ENCODE measurements around the gene TNIP2. TPM values are rescaled to one million over a fixed set of nuclear protein-coding genes. Genes with fewer than 3 reads are reported as not detected.
A peak's percentile ranks its signal among the peaks of the same experiment; 100 is the strongest.

Gene TNIP2
- total and polyA plus RNA-seq, 2 of the 13 experiments (the other 11 are each of a cell fraction or from before 2014, with no cell fraction given): 25.6 to 38.0 TPM

DNA sequence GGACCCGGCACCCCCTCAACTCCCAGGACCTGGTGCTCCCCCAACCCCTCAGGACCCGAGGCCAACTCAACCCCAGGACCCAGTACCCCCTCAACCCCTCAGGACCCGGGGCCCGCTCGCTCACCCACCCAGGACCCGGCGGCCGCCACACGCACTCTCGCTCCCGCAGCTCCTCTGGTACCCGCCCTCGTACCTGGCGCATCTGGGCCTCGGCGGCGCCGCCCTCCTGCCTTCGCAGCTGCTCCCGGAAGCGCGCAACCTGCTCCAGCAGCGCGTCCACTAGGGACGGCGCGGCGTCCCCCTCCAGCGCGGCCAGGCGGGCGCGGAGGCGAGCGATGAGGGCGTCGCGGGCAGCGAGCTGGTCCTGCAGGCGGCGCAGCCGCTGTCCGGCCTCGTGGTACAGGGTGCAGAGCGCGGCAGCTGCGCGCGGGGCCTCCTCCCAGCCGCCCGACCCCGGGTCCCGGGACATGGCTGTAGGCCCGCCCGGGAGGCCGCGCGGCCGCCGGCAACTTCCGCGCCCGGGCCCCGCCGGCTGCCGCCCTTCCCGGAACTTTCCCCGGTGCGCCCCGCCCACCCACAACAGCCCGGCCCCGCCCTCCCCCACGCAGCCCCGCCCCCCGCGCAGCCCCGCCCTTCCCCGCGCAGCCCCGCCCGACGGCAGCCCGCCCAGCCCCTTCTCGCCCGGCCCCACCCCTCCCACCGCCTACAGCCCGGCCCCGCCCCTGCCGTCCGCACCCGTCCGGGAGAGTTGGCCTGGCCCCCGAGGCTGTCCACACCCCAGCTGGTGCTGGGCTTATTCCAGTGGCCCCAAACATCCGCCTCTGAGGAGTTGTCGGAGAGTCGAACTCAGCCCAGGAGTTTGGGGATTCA lies at the start of gene TNIP2 (continued):
- TF ChIP-seq, protein P1, sequence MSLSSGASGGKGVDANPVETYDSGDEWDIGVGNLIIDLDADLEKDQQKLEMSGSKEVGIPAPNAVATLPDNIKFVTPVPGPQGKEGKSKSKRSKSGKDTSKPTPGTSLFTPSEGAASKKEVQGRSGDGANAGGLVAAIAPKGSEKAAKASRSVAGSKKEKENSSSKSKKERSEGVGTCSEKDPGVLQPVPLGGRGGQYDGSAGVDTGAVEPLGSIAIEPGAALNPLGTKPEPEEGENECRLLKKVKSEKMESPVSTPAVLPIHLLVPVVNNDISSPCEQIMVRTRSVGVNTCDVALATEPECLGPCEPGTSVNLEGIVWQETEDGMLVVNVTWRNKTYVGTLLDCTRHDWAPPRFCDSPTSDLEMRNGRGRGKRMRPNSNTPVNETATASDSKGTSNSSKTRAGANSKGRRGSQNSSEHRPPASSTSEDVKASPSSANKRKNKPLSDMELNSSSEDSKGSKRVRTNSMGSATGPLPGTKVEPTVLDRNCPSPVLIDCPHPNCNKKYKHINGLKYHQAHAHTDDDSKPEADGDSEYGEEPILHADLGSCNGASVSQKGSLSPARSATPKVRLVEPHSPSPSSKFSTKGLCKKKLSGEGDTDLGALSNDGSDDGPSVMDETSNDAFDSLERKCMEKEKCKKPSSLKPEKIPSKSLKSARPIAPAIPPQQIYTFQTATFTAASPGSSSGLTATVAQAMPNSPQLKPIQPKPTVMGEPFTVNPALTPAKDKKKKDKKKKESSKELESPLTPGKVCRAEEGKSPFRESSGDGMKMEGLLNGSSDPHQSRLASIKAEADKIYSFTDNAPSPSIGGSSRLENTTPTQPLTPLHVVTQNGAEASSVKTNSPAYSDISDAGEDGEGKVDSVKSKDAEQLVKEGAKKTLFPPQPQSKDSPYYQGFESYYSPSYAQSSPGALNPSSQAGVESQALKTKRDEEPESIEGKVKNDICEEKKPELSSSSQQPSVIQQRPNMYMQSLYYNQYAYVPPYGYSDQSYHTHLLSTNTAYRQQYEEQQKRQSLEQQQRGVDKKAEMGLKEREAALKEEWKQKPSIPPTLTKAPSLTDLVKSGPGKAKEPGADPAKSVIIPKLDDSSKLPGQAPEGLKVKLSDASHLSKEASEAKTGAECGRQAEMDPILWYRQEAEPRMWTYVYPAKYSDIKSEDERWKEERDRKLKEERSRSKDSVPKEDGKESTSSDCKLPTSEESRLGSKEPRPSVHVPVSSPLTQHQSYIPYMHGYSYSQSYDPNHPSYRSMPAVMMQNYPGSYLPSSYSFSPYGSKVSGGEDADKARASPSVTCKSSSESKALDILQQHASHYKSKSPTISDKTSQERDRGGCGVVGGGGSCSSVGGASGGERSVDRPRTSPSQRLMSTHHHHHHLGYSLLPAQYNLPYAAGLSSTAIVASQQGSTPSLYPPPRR (CRISPR knock-in tag; IDR thresholded peaks at IDR 0.05; ENCODE audit: borderline replicate concordance): 0 out of 2 replicates have a peak, but pooled peaks have one; percentile 33
- 0 out of 2 replicates have a peak, but pooled peaks have one; percentile 30 for TF ChIP-seq ZNF253 (CRISPR knock-in tag; IDR thresholded peaks at IDR 0.05; ENCODE audit: borderline replicate concordance)
- TF ChIP-seq ZBTB20 (CRISPR knock-in tag; IDR thresholded peaks at IDR 0.05; ENCODE audit: borderline replicate concordance, low read depth): no peak
- TF ChIP-seq, protein P2, sequence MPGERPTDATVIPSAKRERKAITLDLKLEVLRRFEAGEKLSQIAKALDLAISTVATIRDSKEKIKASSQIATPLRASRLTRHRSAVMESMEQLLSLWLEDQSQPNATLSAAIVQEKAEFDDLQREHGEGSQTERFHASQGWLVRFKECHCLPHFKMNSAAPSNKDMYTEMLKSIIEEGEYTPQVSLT (CRISPR knock-in tag; IDR thresholded peaks at IDR 0.05; ENCODE audit: borderline replicate concordance, low read depth): no peak
- TF ChIP-seq MZF1 (CRISPR knock-in tag; IDR thresholded peaks at IDR 0.05; ENCODE audit: borderline replicate concordance): no peak
- TF ChIP-seq, protein P3, sequence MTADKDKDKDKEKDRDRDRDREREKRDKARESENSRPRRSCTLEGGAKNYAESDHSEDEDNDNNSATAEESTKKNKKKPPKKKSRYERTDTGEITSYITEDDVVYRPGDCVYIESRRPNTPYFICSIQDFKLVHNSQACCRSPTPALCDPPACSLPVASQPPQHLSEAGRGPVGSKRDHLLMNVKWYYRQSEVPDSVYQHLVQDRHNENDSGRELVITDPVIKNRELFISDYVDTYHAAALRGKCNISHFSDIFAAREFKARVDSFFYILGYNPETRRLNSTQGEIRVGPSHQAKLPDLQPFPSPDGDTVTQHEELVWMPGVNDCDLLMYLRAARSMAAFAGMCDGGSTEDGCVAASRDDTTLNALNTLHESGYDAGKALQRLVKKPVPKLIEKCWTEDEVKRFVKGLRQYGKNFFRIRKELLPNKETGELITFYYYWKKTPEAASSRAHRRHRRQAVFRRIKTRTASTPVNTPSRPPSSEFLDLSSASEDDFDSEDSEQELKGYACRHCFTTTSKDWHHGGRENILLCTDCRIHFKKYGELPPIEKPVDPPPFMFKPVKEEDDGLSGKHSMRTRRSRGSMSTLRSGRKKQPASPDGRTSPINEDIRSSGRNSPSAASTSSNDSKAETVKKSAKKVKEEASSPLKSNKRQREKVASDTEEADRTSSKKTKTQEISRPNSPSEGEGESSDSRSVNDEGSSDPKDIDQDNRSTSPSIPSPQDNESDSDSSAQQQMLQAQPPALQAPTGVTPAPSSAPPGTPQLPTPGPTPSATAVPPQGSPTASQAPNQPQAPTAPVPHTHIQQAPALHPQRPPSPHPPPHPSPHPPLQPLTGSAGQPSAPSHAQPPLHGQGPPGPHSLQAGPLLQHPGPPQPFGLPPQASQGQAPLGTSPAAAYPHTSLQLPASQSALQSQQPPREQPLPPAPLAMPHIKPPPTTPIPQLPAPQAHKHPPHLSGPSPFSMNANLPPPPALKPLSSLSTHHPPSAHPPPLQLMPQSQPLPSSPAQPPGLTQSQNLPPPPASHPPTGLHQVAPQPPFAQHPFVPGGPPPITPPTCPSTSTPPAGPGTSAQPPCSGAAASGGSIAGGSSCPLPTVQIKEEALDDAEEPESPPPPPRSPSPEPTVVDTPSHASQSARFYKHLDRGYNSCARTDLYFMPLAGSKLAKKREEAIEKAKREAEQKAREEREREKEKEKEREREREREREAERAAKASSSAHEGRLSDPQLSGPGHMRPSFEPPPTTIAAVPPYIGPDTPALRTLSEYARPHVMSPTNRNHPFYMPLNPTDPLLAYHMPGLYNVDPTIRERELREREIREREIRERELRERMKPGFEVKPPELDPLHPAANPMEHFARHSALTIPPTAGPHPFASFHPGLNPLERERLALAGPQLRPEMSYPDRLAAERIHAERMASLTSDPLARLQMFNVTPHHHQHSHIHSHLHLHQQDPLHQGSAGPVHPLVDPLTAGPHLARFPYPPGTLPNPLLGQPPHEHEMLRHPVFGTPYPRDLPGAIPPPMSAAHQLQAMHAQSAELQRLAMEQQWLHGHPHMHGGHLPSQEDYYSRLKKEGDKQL (CRISPR knock-in tag; IDR thresholded peaks at IDR 0.05; ENCODE audit: low read depth): no peak
- TF ChIP-seq, protein P4, sequence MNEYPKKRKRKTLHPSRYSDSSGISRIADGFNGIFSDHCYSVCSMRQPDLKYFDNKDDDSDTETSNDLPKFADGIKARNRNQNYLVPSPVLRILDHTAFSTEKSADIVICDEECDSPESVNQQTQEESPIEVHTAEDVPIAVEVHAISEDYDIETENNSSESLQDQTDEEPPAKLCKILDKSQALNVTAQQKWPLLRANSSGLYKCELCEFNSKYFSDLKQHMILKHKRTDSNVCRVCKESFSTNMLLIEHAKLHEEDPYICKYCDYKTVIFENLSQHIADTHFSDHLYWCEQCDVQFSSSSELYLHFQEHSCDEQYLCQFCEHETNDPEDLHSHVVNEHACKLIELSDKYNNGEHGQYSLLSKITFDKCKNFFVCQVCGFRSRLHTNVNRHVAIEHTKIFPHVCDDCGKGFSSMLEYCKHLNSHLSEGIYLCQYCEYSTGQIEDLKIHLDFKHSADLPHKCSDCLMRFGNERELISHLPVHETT (CRISPR knock-in tag; conservative IDR thresholded peaks at IDR 0.05): peak; percentile 78
- TF ChIP-seq, protein P5, sequence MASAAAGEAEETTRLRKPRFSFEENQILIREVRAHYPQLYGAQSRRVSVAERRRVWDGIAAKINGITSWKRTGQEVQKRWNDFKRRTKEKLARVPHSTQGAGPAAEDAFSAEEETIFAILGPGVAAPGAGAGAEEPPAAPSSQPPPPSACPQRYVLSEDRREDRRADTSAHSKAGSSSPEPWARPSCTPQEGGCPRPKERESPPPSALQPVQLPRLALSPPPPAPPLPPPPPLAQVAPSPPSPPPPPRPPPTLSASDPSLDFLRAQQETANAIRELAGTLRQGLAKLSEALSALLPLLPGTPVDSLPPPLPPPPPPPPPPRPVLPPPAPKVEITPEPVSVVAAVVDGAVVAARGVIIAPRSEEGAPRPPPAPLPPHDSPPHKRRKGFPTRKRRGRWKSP (CRISPR knock-in tag; IDR thresholded peaks at IDR 0.05): no peak; the same call in 1 of the 2 replicates
- no peak for TF ChIP-seq ZMYM2 (CRISPR knock-in tag; IDR thresholded peaks at IDR 0.05)
- no peak for TF ChIP-seq SMARCC2 (IDR thresholded peaks at IDR 0.05)
- TF ChIP-seq ZNF24 (IDR thresholded peaks at IDR 0.05): no peak
- TF ChIP-seq ZBTB7A (CRISPR knock-in tag; IDR thresholded peaks at IDR 0.05): no peak
- TF ChIP-seq ELF4 (CRISPR knock-in tag; IDR thresholded peaks at IDR 0.05; ENCODE audit: borderline replicate concordance): no peak
- TF ChIP-seq KLF16 (CRISPR knock-in tag; IDR thresholded peaks at IDR 0.05): no peak
